Mucosa of rectum (tissue), 2 donors: ENCODE measurements around the gene MST1R.
A peak's percentile ranks its signal among the peaks of the same experiment; 100 is the strongest.

Experiments
- H3K27ac ChIP-seq, 2 donors: one replicate each; pipeline ENCODE4 v1.7.0; 2013; ENCODE audit warnings: inconsistent platforms in 2 of 2, low read depth in 2 of 2, low read length in 2 of 2
- H3K27me3 ChIP-seq, 2 donors: one replicate each; pipeline ENCODE4 v1.7.0; 2013; ENCODE audit warnings: low read length in 2 of 2; ENCODE audit not compliant: control insufficient read depth in 2 of 2, insufficient read depth in 2 of 2
- H3K36me3 ChIP-seq, 2 donors: one replicate each; pipeline ENCODE4 v1.7.0; 2013; ENCODE audit warnings: low read length in 2 of 2; ENCODE audit not compliant: control insufficient read depth in 2 of 2, insufficient read depth in 2 of 2
- H3K4me1 ChIP-seq, 2 donors: one replicate each; pipeline ENCODE4 v1.7.0; 2013; ENCODE audit warnings: low read length in 2 of 2, mild to moderate bottlenecking in 1 of 2; ENCODE audit not compliant: control insufficient read depth in 2 of 2, insufficient read depth in 2 of 2
- H3K4me3 ChIP-seq, 2 donors: one replicate each; pipeline ENCODE4 v1.7.0; 2013; ENCODE audit warnings: low read length in 2 of 2
- H3K9ac ChIP-seq, 2 donors: one replicate each; pipeline ENCODE4 v1.7.0; 2013; ENCODE audit warnings: low read length in 2 of 2, low read depth in 1 of 2, mild to moderate bottlenecking in 1 of 2
- H3K9me3 ChIP-seq, 2 donors: one replicate each; pipeline ENCODE4 v1.7.0; 2013; ENCODE audit warnings: low read length in 2 of 2; ENCODE audit not compliant: control insufficient read depth in 2 of 2
- donor health status: healthy.
- donor health status: Normal muscosa, but diverticular disease.

Gene MST1R

GRCh38 chr3:49879721-49880120 lies 24.0 kb downstream of the MST1R start:
- no peaks in the 10 kb centered on the region for H3K36me3 ChIP-seq
- no peak overlapping the region for H3K9ac ChIP-seq
- no peaks in the 10 kb centered on the region for H3K27me3 ChIP-seq
- H3K4me1 ChIP-seq = peaks cover 3 to 4% of the 10 kb centered on the region in 2 donors
- no peak overlapping the region for H3K4me3 ChIP-seq
- no peaks in the 10 kb centered on the region for H3K9me3 ChIP-seq
- H3K27ac ChIP-seq = no peak overlapping the region

GRCh38 chr3:49878686-49879085 lies 25.0 kb downstream of the MST1R start:
- Histone ChIP-seq H3K9ac (no peak overlapping the region), H3K9me3 (no peaks in the 10 kb centered on the region), H3K4me3 (no peak overlapping the region), H3K36me3 (no peaks in the 10 kb centered on the region), H3K4me1 (peaks cover 8 to 9% of the 10 kb centered on the region in 2 donors), H3K27ac (no peak overlapping the region), H3K27me3 (no peaks in the 10 kb centered on the region)

GRCh38 chr3:49877716-49878115 lies 26.0 kb downstream of the MST1R start:
- Histone ChIP-seq H3K9me3 (no peaks in the 10 kb centered on the region), H3K4me1 (peaks cover 17% of the 10 kb centered on the region in 2 donors), H3K4me3 (no peak overlapping the region), H3K27ac (no peak overlapping the region), H3K36me3 (no peaks in the 10 kb centered on the region), H3K9ac (no peak overlapping the region), H3K27me3 (no peaks in the 10 kb centered on the region)

DNA sequence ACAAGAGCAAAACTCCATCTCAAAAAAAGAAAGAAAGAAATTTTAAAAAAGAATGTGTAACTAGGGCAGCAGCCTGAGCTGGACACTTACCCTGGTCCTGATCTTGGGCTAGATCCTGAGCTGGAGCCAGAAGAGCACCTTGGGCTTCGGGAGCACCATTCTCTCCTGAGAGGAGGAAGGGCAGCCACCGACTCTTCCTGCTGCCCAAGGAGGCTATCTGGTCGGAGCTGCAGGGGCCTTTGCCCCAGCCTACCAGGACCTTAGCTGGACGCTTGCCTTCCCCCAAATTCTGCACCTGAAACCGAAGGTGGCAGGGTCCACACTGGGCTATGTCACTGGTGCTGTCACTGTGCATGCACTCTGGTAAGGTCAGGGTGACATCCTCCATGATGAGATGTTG lies 27.1 kb downstream of the MST1R start:
- Histone ChIP-seq H3K9ac (no peak overlapping the region), H3K36me3 (no peaks in the 10 kb centered on the region), H3K27ac (no peak overlapping the region), H3K9me3 (no peaks in the 10 kb centered on the region), H3K4me1 (peaks cover 18 to 20% of the 10 kb centered on the region in 2 donors), H3K27me3 (no peaks in the 10 kb centered on the region), H3K4me3 (no peak overlapping the region)

DNA sequence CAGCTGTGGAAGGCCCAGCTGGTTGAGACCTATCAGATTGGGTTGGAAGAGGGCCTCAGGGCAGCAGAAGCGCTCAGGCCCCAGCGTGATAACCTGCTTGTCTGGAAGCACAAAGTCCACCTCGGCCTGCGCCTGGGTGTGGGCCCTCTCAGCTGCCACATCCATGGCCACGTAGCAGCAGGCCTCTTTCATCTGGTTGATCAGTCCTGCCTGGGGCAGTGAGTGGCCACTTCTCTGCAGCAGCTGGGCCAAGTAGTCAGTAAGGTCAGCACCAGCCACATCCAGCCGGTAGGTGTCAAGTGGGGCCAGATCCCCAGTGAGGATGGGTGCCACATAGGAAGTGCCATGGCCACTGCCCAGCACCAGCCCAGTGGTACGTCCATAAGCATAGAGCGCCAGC lies 30.1 kb downstream of the MST1R start:
- no peaks in the 10 kb centered on the region for H3K9me3 ChIP-seq
- H3K27me3 ChIP-seq = peaks cover 7 to 18% of the 10 kb centered on the region in 2 donors
- peak overlapping the region; percentile 66 to 68 for H3K27ac ChIP-seq
- H3K4me3 ChIP-seq = peak overlapping the region in 1 of 2 donors; percentile 19
- H3K9ac ChIP-seq = peak overlapping the region in 1 of 2 donors; percentile 18
- peaks cover 14 to 17% of the 10 kb centered on the region in 2 donors for H3K4me1 ChIP-seq
- no peaks in the 10 kb centered on the region for H3K36me3 ChIP-seq

DNA sequence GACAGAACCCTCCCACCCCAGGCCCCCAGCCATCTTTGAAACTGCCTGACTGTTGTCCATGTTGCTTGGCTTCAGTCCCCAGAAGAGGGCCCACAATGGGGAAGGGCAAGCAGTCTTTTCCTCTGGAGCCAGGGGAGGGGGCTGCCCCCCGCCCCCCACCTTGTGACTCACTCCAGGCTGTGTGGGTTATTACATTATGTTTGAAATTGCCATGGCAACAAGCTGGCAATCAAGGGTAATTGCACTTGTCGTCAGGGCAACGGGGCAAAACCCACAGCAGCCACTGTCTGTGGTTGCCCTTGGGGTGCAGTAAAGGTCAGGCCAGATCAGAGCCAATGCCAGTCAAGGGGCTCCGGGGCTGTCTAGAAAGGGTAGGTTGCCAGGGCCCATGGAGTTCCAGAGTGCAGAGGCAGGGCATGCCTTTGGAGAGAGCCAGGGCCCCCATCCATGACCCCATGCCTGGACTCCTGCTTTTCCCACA lies 30.8 kb downstream of the MST1R start:
- no peak overlapping the region for H3K4me3 ChIP-seq
- no peaks in the 10 kb centered on the region for H3K36me3 ChIP-seq
- no peak overlapping the region for H3K9ac ChIP-seq
- no peaks in the 10 kb centered on the region for H3K9me3 ChIP-seq
- peaks cover 14 to 17% of the 10 kb centered on the region in 2 donors for H3K4me1 ChIP-seq
- peaks cover 14 to 22% of the 10 kb centered on the region in 2 donors for H3K27me3 ChIP-seq
- peak overlapping the region; percentile 66 to 68 for H3K27ac ChIP-seq

- Histone ChIP-seq H3K27me3 (peaks cover 17 to 24% of the 10 kb centered on the region in 2 donors), H3K4me1 (peaks cover 14 to 17% of the 10 kb centered on the region in 2 donors), H3K4me3 (no peak overlapping the region), H3K9me3 (no peaks in the 10 kb centered on the region), H3K27ac (no peak overlapping the region), H3K36me3 (no peaks in the 10 kb centered on the region), H3K9ac (no peak overlapping the region)
Measured at GRCh38 chr3:49871531-49872153, 32.0 kb downstream of the MST1R start.

DNA sequence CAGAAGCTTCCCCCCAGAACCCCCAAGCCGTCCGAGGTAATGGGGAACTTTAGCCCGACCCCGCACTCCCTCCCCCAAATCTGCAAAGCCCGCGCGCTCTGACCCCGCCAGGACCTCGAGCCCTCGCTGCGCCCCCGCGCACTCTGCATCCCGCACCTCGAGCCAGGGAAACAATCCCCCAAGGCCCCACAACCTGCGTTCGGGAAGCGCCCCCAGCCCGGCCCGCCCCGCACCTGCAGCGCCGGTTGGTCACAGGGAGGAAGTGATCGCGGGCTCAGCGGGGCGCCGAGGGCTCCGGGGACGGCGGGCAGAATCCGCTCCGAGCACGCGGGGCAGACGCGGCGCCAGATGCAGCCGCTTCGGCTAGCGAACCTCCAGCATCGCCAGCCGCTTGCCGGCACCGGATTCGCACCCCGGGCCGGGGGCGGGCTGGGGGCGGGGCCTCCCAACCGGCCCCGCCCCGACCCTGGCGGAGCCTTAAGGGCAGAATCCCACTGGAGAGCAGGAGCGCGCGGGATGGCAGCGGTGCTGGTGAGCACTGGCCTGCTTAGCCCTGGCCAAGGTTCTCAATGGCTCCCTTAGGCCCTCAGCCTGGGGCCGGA lies 34.0 kb downstream of the MST1R start, which contains the start of gene CAMKV:
TSS of gene CAMKV (minus strand) at position 382 of the 602 bp plus-strand sequence. CDS start 7,518 bp downstream, outside the sequence.
- peak within 1 kb of the TSS in 1 of 2 donors; percentile 2 for H3K9ac ChIP-seq
- peaks cover 17 to 32% of the 10 kb centered on the region in 2 donors for H3K27me3 ChIP-seq
- H3K27ac ChIP-seq = no peak within 1 kb of the TSS
- H3K9me3 ChIP-seq = no peaks in the 10 kb centered on the region
- H3K4me3 ChIP-seq = peak within 1 kb of the TSS; percentile 20 to 39
- H3K4me1 ChIP-seq = peaks cover 14 to 17% of the 10 kb centered on the region in 2 donors
- no peaks in the 10 kb centered on the region for H3K36me3 ChIP-seq

DNA sequence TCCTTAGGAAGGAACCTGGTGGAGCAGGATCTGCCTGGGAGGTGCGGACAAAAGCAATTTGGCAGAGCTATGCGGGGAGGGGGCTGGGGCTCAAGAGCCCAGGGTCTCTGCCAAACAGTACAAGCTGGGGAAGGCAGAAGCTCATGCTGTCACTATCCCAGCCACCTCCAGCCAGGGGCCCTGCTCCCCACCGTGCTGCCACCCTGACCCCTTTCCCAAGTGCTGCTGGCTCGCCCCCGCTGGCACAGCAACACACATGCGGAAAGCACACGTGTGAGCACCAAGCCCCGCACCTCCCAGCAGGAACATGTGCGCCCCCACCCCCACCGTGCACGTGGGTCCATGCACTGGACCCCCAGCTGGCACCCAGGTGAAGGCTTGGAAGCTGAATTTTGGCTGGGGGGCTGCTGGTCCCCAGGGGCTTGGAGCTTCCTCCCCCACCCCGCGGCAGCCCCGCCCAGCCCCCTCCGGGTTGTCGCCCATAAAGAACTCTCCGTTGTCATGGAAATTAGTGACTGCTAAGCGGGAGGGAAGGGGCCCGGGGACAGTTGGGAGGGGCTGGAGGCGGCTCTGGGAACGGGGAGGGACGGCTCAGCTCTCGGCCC lies 34.7 kb downstream of the MST1R start:
- Histone ChIP-seq H3K27me3 (peaks cover 17 to 36% of the 10 kb centered on the region in 2 donors), H3K27ac (no peak overlapping the region), H3K4me3 (no peak overlapping the region), H3K9ac (no peak overlapping the region), H3K9me3 (no peaks in the 10 kb centered on the region), H3K4me1 (peaks cover 9 to 15% of the 10 kb centered on the region in 2 donors), H3K36me3 (no peaks in the 10 kb centered on the region)

DNA sequence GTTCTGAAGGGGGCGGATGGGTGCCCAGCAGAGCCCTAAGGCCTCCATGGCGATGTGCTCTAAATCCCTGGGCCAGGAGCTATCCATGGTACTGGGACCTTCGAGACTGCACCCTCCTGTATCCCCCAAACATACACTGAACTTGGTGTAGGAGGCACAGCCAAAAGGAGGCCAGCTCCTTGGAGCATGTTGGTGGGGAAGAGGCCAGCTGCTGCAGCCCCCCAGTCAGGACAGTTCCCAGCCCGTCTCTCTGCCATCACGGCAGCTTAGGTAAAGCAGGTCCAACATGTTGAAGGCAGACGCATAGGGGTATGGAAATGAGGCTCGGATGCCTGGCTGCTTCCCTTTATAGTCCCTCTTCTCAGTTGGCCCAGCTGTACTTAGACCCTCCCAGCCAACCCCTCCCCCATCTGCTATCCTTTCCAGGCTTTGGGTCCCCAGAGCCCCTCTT lies 35.8 kb downstream of the MST1R start:
- Histone ChIP-seq H3K27ac (no peak overlapping the region), H3K4me3 (no peak overlapping the region), H3K9ac (no peak overlapping the region), H3K4me1 (peaks cover 3 to 4% of the 10 kb centered on the region in 2 donors), H3K36me3 (no peaks in the 10 kb centered on the region), H3K9me3 (no peaks in the 10 kb centered on the region), H3K27me3 (peaks cover 17 to 36% of the 10 kb centered on the region in 2 donors)
